GM18868 (cell line): ENCODE results near the gene SRBD1.
"Not testable (repeated sequence)": the region's sequence is repeated elsewhere in the genome, so short reads cannot be mapped to it uniquely, and the experiment has no call there.

Source experiments
- ATAC-seq: cut with Tn5 transposase; IDR thresholded peaks from one replicate; pipeline ENCODE4 v1.9.1; 2021; ENCODE audit warnings: mild to moderate bottlenecking, moderate library complexity; ENCODE audit not compliant: unreplicated experiment

SRBD1 gene

GRCh38 chr2:45435316-45435715, 175.8 kb downstream of the SRBD1 start:
- no peak for ATAC-seq

- ATAC-seq = no peak
These were observed 177.7 kb downstream of the SRBD1 start for GRCh38 chr2:45433363-45433762.

GRCh38 chr2:45432406-45432805, 178.7 kb downstream of the SRBD1 start:
- ATAC-seq = no peak

GRCh38 chr2:45426025-45426424, 185.0 kb downstream of the SRBD1 start:
- ATAC-seq = not testable (repeated sequence)

- ATAC-seq = no peak
These were observed 188.1 kb downstream of the SRBD1 start for GRCh38 chr2:45422921-45423320.

- no peak for ATAC-seq
These were observed 192.5 kb downstream of the SRBD1 start for GRCh38 chr2:45418532-45418931.

- ATAC-seq = no peak
These were observed 195.4 kb downstream of the SRBD1 start for GRCh38 chr2:45415534-45416123.

GRCh38 chr2:45412754-45413379, 198.2 kb downstream of the SRBD1 start:
- ATAC-seq = no peak

GRCh38 chr2:45409677-45410076, 201.4 kb downstream of the SRBD1 start:
- no peak for ATAC-seq

- no peak for ATAC-seq
These were observed 204.4 kb downstream of the SRBD1 start for GRCh38 chr2:45406621-45407020.

GRCh38 chr2:45404807-45405297, 206.2 kb downstream of the SRBD1 start:
- no peak for ATAC-seq

- no peak for ATAC-seq
These were observed 208.0 kb downstream of the SRBD1 start for GRCh38 chr2:45403036-45403435.

GRCh38 chr2:45401431-45401922, 209.6 kb downstream of the SRBD1 start:
- no peak for ATAC-seq

GRCh38 chr2:45399040-45399784, 211.9 kb downstream of the SRBD1 start:
- no peak for ATAC-seq

- no peak for ATAC-seq
These were observed 213.8 kb downstream of the SRBD1 start for GRCh38 chr2:45397292-45397691.

GRCh38 chr2:45396671-45397070, 214.4 kb downstream of the SRBD1 start:
- no peak for ATAC-seq

- ATAC-seq = no peak
These were observed 216.2 kb downstream of the SRBD1 start for GRCh38 chr2:45394842-45395241.

GRCh38 chr2:45394216-45394615, 216.9 kb downstream of the SRBD1 start:
- ATAC-seq = no peak

GRCh38 chr2:45391866-45392265, 219.2 kb downstream of the SRBD1 start:
- ATAC-seq = no peak

- no peak for ATAC-seq
These were observed 220.2 kb downstream of the SRBD1 start for GRCh38 chr2:45390861-45391260.

- no peak for ATAC-seq
These were observed 220.6 kb downstream of the SRBD1 start for GRCh38 chr2:45390441-45390840.
